Immature natural killer cell (primary cell): Measurements from ENCODE around the gene MRPS22. TPM values are rescaled to one million over a fixed set of nuclear protein-coding genes. Genes with fewer than 3 reads are reported as not detected.

Experiments
- DNase-seq, 3 donors: peaks; one replicate each; pipeline ENCODE4 v3.0.0; 2022; ENCODE audit warnings: mixed read lengths in 1 of 3
- H3K27ac Mint-ChIP-seq, 6 donors: one replicate each; pipeline ENCODE4 v1.8.0; 2020; ENCODE audit warnings: mixed read lengths in 6 of 6, mild to moderate bottlenecking in 5 of 6, inconsistent platforms in 4 of 6, moderate library complexity in 3 of 6
- H3K27me3 Mint-ChIP-seq, 3 donors: one replicate each; pipeline ENCODE4 v1.8.0; 2020 to 2021; ENCODE audit warnings: low read depth in 3 of 3, mild to moderate bottlenecking in 3 of 3, mixed read lengths in 3 of 3, moderate library complexity in 3 of 3, inconsistent platforms in 1 of 3
- H3K36me3 Mint-ChIP-seq, 3 donors: one replicate each; pipeline ENCODE4 v1.8.0; 2020; ENCODE audit warnings: mixed read lengths in 3 of 3, inconsistent platforms in 2 of 3, mild to moderate bottlenecking in 2 of 3
- H3K4me1 Mint-ChIP-seq, 2 donors: one replicate each; pipeline ENCODE4 v1.8.0; 2020; ENCODE audit warnings: inconsistent platforms in 2 of 2, mild to moderate bottlenecking in 2 of 2, mixed read lengths in 2 of 2, moderate library complexity in 1 of 2
- H3K4me3 Mint-ChIP-seq, 5 donors: one replicate each; pipeline ENCODE4 v1.8.0; 2020; ENCODE audit warnings: mild to moderate bottlenecking in 5 of 5, mixed read lengths in 5 of 5, inconsistent platforms in 3 of 5, moderate library complexity in 3 of 5
- H3K9me3 Mint-ChIP-seq, 6 donors: one replicate each; pipeline ENCODE4 v1.8.0; 2020; ENCODE audit warnings: mild to moderate bottlenecking in 6 of 6, mixed read lengths in 6 of 6, inconsistent platforms in 4 of 6, moderate library complexity in 3 of 6
- polyA plus RNA-seq, 3 donors: library from polyadenylated mRNA; unstranded; fragments of 300-500 nt; fragmentation: Illumina TruSeq; gene quantifications; one replicate each; pipeline ENCODE4 v1.2.3, GENCODE V29; 2021

The MRPS22 gene
- polyA plus RNA-seq, 3 donors from 2014 or later = 31.5 to 43.7 (median 39.1) TPM

DNA sequence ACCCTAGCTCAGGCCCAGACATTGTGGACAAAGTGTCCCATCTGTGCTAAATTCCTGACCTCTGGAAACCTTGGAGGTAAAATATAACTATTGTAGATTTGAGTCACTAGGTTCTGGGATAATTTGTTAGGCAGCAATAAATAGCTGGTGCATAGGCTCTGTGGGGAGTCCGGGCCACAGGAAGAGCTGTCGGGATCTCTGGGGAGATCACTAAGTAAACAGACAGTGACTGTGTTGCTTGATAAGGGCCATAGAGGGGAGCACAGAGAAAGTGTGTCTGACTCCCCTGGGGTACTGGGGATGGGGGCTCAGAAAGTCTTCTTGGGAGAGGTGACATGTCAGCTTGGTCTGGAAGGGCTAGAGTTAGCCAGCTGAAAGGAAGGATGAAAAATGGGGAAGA, 37.7 kb upstream of the MRPS22 start:
- no peak overlapping the region for H3K27ac Mint-ChIP-seq
- DNase-seq = no peak
- peaks cover 0 to 3% (median 0%) of the 10 kb centered on the region in 3 donors for H3K27me3 Mint-ChIP-seq
- no peaks in the 10 kb centered on the region for H3K36me3 Mint-ChIP-seq
- H3K4me3 Mint-ChIP-seq = no peak overlapping the region
- H3K9me3 Mint-ChIP-seq = no peaks in the 10 kb centered on the region
- peaks cover 7 to 9% of the 10 kb centered on the region in 2 donors for H3K4me1 Mint-ChIP-seq

DNA sequence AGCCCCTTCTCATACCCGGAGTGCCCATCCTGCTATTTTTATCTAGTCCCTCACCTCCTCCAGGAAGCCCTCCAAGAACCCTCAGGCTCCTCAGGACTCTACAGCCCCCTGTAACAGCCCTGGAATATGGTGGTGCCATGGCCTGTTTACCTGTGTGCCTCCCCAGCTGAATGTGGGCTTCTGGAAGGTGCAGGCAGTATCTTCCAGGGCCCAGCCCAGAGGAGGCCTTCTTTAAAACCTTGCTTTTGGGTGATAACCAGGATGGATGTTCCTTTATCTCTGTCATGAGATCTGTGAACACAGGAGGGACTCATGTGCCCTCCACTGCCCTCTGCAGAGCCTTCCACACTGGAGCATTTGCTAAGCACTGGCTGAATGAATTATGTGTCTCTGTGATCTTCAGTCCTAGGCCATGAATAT, 36.7 kb upstream of the MRPS22 start:
- H3K27me3 Mint-ChIP-seq = peaks cover 0 to 3% (median 0%) of the 10 kb centered on the region in 3 donors
- H3K4me3 Mint-ChIP-seq = no peak overlapping the region
- peaks cover 7 to 9% of the 10 kb centered on the region in 2 donors for H3K4me1 Mint-ChIP-seq
- no peak overlapping the region for H3K27ac Mint-ChIP-seq
- no peak for DNase-seq
- H3K9me3 Mint-ChIP-seq = no peaks in the 10 kb centered on the region
- no peaks in the 10 kb centered on the region for H3K36me3 Mint-ChIP-seq

DNA sequence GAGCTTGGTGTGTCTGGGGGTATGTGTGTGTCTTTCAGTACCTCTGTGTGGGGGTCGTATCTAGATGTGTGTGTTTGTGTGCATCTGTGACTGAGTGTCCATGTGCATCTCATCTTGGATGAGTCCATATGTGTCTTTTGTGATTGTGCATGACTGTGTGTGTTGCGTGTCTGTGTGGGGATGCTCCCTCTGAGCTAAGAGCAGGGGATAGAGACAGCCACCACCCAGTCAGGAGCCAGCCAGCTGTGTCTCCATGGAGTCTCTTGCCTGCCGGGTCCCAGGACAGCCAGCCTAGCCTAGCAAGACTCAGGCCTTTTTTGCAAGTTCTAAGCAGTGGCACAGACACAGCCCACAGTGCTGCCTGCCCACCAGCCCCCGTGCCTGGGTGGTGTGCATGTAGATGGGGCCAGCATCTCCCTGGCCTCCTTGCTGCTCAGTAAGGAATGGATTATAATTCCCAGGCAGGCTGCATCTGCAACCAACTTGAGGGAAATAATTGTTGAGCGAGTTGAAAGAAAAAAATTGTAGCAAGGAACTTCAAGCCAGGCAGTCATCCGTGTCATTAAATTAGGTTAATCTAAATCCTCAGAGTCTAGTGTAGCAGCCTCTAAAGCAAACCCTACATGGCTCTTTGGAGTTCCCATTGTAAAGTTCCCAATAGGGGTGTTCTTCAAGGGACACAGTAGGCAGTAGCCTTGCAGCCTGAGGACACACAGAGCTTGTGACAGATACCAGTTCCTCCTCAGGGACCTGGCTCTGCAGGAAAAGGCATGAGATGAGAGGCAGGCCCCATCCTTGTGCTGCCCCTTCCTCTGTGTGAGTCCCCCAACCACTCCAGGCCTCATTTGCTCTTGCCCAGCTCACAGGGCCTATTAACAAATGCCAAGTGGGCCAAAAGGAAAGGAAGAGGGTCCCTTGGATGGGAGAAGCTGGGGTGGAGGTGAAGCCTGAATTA, 35.9 kb upstream of the MRPS22 start:
- Mint-ChIP-seq H3K4me3 (no peak overlapping the region), H3K9me3 (no peaks in the 10 kb centered on the region), H3K27me3 (peaks cover 0 to 2% (median 0%) of the 10 kb centered on the region in 3 donors), H3K36me3 (no peaks in the 10 kb centered on the region), H3K4me1 (peaks cover 0 to under 1% of the 10 kb centered on the region in 2 donors), H3K27ac (no peak overlapping the region)
- no peak for DNase-seq

DNA sequence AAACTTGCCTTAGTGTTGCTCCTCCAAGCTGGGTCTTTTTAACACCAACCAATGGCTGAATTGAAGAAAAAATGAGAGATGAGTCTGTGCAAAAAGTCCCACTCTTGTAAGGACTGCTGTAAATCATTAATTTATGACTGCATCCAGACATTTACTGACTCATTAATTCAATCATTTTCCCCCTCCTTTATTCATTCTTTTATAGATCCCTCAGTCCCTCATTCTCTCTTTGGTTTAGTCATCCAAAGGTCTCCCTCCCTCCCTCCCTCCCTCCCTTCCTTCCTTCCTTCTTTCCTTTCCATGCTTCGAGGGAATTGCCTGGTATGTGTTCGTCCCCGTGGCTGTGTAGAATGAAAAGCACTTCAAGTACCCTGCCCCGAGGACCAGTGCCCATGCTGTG, 35.3 kb upstream of the MRPS22 start:
- no peaks in the 10 kb centered on the region for H3K9me3 Mint-ChIP-seq
- peaks cover 0 to 1% (median 0%) of the 10 kb centered on the region in 3 donors for H3K27me3 Mint-ChIP-seq
- H3K27ac Mint-ChIP-seq = no peak overlapping the region
- H3K36me3 Mint-ChIP-seq = no peaks in the 10 kb centered on the region
- no peak overlapping the region for H3K4me3 Mint-ChIP-seq
- DNase-seq = no peak
- H3K4me1 Mint-ChIP-seq = no peaks in the 10 kb centered on the region

DNA sequence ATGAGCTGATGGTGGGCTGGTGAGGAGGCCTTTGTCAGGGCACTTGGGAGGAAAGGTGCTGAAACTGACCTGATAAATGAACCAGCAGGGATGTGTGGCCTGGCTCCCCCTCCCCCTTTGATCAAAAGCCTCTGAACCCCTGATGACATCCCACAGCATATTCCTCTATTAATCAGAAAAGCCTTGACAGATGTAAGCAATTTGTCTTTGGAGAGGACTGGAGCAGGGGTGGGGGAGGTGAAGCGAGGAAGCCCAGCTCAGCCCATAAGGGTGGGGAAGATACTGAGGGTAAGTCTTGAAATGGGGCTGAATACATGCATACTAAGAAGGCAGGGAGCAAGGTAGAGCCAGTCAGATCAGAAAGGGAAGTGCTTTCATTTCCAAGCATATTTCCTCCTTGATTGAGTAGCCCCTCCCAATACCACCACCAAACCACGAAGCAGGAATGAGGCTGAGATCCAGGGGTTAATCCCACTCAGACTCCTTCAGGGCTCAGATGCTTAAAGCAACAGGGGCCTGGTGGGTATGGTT, 34.7 kb upstream of the MRPS22 start:
- no peaks in the 10 kb centered on the region for H3K9me3 Mint-ChIP-seq
- no peak for DNase-seq
- no peaks in the 10 kb centered on the region for H3K4me1 Mint-ChIP-seq
- H3K27me3 Mint-ChIP-seq = peaks cover 0 to 1% (median 0%) of the 10 kb centered on the region in 3 donors
- H3K27ac Mint-ChIP-seq = no peak overlapping the region
- no peak overlapping the region for H3K4me3 Mint-ChIP-seq
- H3K36me3 Mint-ChIP-seq = no peaks in the 10 kb centered on the region

DNA sequence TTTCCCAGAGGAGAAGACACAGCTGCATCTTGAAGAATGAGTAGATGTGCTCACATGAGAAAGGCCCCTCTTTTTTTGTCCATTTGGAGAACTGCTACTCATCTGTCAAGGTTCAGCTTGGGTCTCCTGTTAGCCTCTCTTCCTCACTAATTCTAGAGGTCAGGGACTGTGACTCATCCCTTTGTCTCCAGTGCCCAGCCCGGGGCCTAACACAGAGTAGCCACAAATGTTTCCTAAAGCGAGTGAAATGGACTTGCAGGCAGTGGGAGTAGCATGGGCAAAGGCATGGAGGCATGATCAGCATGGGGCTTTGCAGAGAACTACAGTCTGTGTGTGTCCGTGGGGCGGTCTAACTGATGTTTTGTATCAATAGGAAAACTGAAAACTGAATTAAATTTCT, 33.9 kb upstream of the MRPS22 start:
- Mint-ChIP-seq H3K36me3 (no peaks in the 10 kb centered on the region), H3K4me3 (no peak overlapping the region), H3K4me1 (no peaks in the 10 kb centered on the region), H3K27me3 (peaks cover 0 to 9% (median 2%) of the 10 kb centered on the region in 3 donors), H3K9me3 (no peaks in the 10 kb centered on the region), H3K27ac (no peak overlapping the region)
- DNase-seq = no peak

DNA sequence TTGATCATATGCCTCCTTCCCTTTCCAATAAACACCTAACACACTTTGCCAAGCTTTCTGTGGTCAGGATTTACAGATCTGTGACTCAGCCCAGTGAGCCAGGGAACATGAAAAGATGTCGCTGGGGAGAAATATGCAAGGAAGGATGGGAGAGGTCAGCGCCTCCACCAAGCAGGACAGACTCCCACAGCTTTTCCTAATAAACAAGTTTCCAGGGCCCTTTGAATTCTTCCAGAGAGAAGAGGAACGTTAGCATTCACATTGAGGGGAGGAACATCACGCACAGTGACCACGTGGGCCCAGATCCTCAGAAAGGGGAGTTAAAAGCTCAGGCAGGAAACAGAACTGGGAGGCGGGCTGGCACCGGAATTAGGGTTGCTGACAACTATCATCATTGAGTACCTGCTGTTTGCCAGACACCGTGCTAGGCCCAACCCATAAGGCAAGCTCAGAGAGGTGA, 33.3 kb upstream of the MRPS22 start:
- DNase-seq = no peak
- Mint-ChIP-seq H3K27me3 (peaks cover 0 to 12% (median 2%) of the 10 kb centered on the region in 3 donors), H3K9me3 (no peaks in the 10 kb centered on the region), H3K4me3 (no peak overlapping the region), H3K4me1 (no peaks in the 10 kb centered on the region), H3K36me3 (no peaks in the 10 kb centered on the region), H3K27ac (no peak overlapping the region)

DNA sequence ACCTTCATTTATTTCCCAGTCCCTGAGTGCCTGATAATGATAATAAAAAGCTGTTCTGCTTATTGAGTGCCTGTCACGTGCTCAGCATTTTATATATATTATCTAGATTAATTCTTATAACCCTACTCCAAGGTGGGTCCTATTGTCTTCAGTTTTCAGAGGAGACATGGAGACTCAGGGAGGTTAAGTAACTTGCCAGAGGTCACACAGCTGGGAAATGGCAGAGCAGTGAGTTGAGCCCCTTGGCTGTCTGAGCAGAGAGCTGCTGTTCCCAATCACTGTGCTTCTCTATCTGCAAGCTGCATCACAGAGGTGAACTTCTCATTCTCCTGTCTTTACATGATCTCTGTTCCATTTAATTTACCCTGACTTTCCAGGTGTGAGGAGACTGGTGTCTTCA, 32.3 kb upstream of the MRPS22 start:
- H3K4me1 Mint-ChIP-seq = no peaks in the 10 kb centered on the region
- DNase-seq = no peak
- no peak overlapping the region for H3K4me3 Mint-ChIP-seq
- no peaks in the 10 kb centered on the region for H3K9me3 Mint-ChIP-seq
- peaks cover 0 to 18% (median 2%) of the 10 kb centered on the region in 3 donors for H3K27me3 Mint-ChIP-seq
- no peak overlapping the region for H3K27ac Mint-ChIP-seq
- H3K36me3 Mint-ChIP-seq = no peaks in the 10 kb centered on the region

DNA sequence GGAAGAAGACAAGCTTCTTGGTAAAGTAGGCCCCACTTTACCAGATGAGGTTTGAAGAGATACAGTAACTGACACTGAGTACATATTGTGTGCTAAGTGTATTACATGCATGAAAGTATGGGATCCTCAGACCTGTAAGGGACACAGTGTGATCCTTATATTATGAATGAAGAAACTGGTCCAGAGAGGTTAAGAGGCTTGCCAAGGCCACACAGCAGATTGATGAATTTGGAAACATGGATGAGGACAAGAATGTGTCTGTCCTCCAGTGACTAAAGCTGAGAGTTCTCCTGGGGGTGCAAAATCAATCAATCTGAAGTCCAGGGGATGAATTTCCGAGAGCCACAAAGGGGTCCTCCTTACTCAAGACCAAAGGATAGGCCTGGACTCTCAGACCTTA, 31.4 kb upstream of the MRPS22 start:
- DNase-seq = no peak
- no peaks in the 10 kb centered on the region for H3K9me3 Mint-ChIP-seq
- H3K27ac Mint-ChIP-seq = no peak overlapping the region

DNA sequence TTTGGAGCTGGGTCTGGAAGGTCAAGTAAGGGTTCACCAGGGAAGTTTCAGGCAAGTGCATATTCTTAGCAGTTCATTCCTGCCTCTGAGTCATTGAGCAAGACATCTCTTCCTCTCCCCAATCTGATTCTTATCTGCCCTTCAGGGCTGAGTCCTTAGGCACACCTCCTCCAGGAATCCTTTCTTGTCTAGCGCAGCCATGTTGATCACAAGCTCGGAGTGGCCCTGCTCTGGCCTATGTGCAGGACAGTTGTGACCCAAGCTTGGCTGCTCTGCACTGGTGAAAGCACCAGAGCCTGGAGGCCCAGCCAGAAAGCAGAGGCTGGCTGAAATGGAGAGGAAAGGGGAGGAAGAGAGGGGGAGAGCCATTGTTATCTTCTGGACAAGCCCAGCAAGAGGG, 30.9 kb upstream of the MRPS22 start:
- DNase-seq = no peak
- no peaks in the 10 kb centered on the region for H3K9me3 Mint-ChIP-seq
- H3K4me1 Mint-ChIP-seq = no peaks in the 10 kb centered on the region
- no peak overlapping the region for H3K4me3 Mint-ChIP-seq
- no peaks in the 10 kb centered on the region for H3K36me3 Mint-ChIP-seq
- H3K27ac Mint-ChIP-seq = no peak overlapping the region
- peaks cover 0 to 18% (median 2%) of the 10 kb centered on the region in 3 donors for H3K27me3 Mint-ChIP-seq

More for the DNA sequence above, 31.4 kb upstream of the MRPS22 start:
- H3K27me3 Mint-ChIP-seq = peaks cover 0 to 18% (median 2%) of the 10 kb centered on the region in 3 donors
- H3K4me1 Mint-ChIP-seq = no peaks in the 10 kb centered on the region
- H3K36me3 Mint-ChIP-seq = no peaks in the 10 kb centered on the region
- H3K4me3 Mint-ChIP-seq = no peak overlapping the region

DNA sequence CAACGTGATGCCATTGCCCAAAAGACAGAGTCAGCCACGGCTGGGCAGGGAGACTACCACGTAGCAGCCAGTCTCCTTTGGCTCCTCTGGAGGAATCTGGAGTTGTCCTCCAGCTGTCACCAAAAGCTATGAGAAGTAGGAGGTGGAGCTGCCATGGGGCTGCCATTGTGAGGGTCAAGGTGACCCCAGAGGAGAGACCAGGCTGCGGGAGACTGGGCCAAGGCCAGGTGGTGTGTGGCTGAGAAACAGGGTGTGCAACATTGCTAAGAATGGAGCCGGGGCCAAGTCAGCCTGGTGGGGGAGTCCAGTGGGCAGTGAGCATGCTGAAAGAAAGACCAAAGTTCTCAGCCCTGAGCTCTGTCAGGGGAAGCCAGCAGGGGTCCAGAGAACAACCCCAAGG, 29.9 kb upstream of the MRPS22 start:
- no peak overlapping the region for H3K27ac Mint-ChIP-seq
- H3K36me3 Mint-ChIP-seq = no peaks in the 10 kb centered on the region
- no peak for DNase-seq
- no peaks in the 10 kb centered on the region for H3K9me3 Mint-ChIP-seq
- peaks cover 0 to 19% (median 2%) of the 10 kb centered on the region in 3 donors for H3K27me3 Mint-ChIP-seq
- H3K4me3 Mint-ChIP-seq = no peak overlapping the region
- no peaks in the 10 kb centered on the region for H3K4me1 Mint-ChIP-seq

DNA sequence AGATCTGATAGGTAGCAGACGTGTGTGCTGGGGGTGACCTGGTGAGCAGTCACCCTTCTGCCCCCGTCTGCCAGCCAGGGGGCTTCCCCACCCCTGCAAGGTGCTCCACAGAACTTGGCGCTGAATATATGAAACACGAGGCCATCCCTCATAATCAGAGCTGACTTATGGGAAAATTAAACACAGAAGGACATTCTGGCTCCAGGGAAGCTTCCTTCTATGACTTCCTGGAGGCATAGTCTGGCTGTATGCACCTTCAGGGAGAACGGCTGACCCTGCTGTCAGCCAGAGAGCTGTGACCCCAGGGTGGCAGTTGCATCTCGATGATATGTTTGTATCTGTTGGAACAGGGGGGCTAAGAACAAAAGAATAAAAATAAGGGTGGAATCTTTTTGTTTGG, 26.6 kb upstream of the MRPS22 start:
- no peak overlapping the region for H3K27ac Mint-ChIP-seq
- peaks cover 4 to 18% (median 5%) of the 10 kb centered on the region in 3 donors for H3K27me3 Mint-ChIP-seq
- no peaks in the 10 kb centered on the region for H3K36me3 Mint-ChIP-seq
- no peaks in the 10 kb centered on the region for H3K9me3 Mint-ChIP-seq
- H3K4me1 Mint-ChIP-seq = no peaks in the 10 kb centered on the region
- no peak for DNase-seq
- H3K4me3 Mint-ChIP-seq = no peak overlapping the region

DNA sequence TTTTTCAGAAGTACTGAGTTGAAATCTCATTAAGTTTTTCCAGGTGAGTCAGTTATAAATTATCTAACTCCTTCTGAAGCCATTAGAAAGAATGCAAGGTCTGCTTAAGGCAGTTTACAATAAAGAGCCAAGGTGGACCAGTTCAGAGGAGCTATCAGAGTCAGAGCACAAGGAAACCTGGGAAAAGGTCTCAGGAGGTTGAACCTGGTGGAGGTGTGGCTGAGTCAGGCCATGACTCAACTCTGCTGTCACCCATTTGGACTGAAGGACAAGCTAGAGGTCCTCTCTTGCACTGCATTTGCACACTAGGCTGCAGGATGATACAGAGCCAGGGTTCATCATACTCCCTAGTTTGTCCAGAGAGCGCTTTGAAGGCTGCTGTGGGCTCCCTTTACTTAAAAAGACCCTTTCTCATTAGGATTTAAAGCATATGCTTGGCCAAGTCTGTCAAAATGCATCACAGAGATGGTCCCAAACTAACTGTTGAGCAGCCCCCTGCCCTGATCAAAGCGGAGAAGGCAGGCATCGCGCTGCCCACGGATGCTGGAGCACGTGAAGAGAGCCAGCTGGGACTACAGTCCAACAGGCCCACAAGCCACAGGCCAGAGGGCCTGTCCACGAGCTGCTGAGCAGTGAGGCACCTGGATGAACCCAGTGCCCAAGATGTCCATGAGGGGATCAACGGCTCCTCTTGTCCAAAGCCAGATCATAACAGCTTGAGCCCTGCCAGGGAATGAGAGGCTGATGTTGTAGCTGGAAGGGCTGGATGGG, 26.0 kb upstream of the MRPS22 start:
- H3K27ac Mint-ChIP-seq = no peak overlapping the region
- H3K27me3 Mint-ChIP-seq = peaks cover 4 to 18% (median 5%) of the 10 kb centered on the region in 3 donors
- no peak overlapping the region for H3K4me3 Mint-ChIP-seq
- no peaks in the 10 kb centered on the region for H3K36me3 Mint-ChIP-seq
- H3K4me1 Mint-ChIP-seq = no peaks in the 10 kb centered on the region
- no peaks in the 10 kb centered on the region for H3K9me3 Mint-ChIP-seq
- no peak for DNase-seq

DNA sequence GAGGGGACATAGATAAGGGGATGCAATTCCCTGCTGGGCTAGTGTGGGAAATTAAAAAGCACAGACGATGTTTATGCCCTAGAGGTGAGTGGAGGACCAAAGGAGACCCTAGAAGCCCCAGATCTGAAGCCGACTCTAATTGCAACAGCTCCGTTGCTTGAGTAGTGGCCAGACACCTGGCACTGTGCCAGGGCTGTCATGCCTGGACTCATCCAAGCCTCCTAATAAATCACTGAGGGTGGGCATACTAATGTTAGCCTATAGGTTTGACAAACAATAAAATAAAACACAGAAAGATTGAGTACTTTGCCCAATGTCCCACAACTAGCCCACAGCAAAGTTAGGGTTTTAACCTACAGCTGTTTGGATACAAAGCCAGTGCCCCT, 25.4 kb upstream of the MRPS22 start:
- no peaks in the 10 kb centered on the region for H3K4me1 Mint-ChIP-seq
- H3K36me3 Mint-ChIP-seq = no peaks in the 10 kb centered on the region
- H3K9me3 Mint-ChIP-seq = no peaks in the 10 kb centered on the region
- H3K27me3 Mint-ChIP-seq = peaks cover 4 to 18% (median 5%) of the 10 kb centered on the region in 3 donors
- no peak for DNase-seq
- H3K27ac Mint-ChIP-seq = no peak overlapping the region
- H3K4me3 Mint-ChIP-seq = no peak overlapping the region
